Erythroblast (primary cell): ENCODE data around the gene ANK2.

Experiments
- GATA1 ChIP-seq: IDR thresholded peaks from 2 replicates; pipeline ENCODE4 v1.6.1; 2011; ENCODE audit warnings: low read depth, mild to moderate bottlenecking, control low read depth, low read length, moderate library complexity
- POLR2A ChIP-seq: IDR thresholded peaks from 2 replicates; pipeline ENCODE4 v1.6.1; 2011; ENCODE audit warnings: mild to moderate bottlenecking, low read length

- TF ChIP-seq POLR2A = no peak
- TF ChIP-seq GATA1 = no peak
Measured at GRCh38 chr4:113276464-113277170, 227.2 kb downstream of the ANK2 start.
